WI38 (cell line): ENCODE results near the gene VWDE.

Source experiments
- H3K4me3 ChIP-seq: 2 replicates; pipeline ENCODE4 v1.5.1; 2011; ENCODE audit warnings: low read depth, mild to moderate bottlenecking, control low read depth, low read length
- CTCF ChIP-seq: IDR thresholded peaks from 2 replicates; pipeline ENCODE4 v1.5.1; 2012; ENCODE audit warnings: low read depth, mild to moderate bottlenecking, control low read depth, low read length

The VWDE gene

GRCh38 chr7:12434012-12434642 lies 30.5 kb upstream of the VWDE start:
- TF ChIP-seq CTCF = no peak
- no peak overlapping the region for H3K4me3 ChIP-seq

GRCh38 chr7:12431886-12432556 lies 28.4 kb upstream of the VWDE start:
- TF ChIP-seq CTCF = no peak
- H3K4me3 ChIP-seq = no peak overlapping the region

GRCh38 chr7:12425311-12425710 lies 21.6 kb upstream of the VWDE start:
- TF ChIP-seq CTCF = no peak

GRCh38 chr7:12423997-12424745 lies 20.5 kb upstream of the VWDE start:
- no peak for TF ChIP-seq CTCF

More at GRCh38 chr7:12425311-12425710, 21.6 kb upstream of the VWDE start:
- H3K4me3 ChIP-seq = no peak overlapping the region

GRCh38 chr7:12423355-12423996 lies 19.8 kb upstream of the VWDE start:
- TF ChIP-seq CTCF = no peak
- H3K4me3 ChIP-seq = no peak overlapping the region

More at GRCh38 chr7:12423997-12424745, 20.5 kb upstream of the VWDE start:
- no peak overlapping the region for H3K4me3 ChIP-seq

- no peak overlapping the region for H3K4me3 ChIP-seq
- no peak for TF ChIP-seq CTCF
These were observed 19.1 kb upstream of the VWDE start for GRCh38 chr7:12422554-12423320.
